ENCODE data around the gene LRTM2.

LRTM2 gene

GRCh38 chr12:1798641-1799020 lies 21.7 kb upstream of the LRTM2 start:
- DNase-seq, result no peak

GRCh38 chr12:1799051-1799881 lies 21.1 kb upstream of the LRTM2 start:
- no peak for DNase-seq

GRCh38 chr12:1799882-1800400 lies 20.4 kb upstream of the LRTM2 start:
- DNase-seq, result no peak

DNA sequence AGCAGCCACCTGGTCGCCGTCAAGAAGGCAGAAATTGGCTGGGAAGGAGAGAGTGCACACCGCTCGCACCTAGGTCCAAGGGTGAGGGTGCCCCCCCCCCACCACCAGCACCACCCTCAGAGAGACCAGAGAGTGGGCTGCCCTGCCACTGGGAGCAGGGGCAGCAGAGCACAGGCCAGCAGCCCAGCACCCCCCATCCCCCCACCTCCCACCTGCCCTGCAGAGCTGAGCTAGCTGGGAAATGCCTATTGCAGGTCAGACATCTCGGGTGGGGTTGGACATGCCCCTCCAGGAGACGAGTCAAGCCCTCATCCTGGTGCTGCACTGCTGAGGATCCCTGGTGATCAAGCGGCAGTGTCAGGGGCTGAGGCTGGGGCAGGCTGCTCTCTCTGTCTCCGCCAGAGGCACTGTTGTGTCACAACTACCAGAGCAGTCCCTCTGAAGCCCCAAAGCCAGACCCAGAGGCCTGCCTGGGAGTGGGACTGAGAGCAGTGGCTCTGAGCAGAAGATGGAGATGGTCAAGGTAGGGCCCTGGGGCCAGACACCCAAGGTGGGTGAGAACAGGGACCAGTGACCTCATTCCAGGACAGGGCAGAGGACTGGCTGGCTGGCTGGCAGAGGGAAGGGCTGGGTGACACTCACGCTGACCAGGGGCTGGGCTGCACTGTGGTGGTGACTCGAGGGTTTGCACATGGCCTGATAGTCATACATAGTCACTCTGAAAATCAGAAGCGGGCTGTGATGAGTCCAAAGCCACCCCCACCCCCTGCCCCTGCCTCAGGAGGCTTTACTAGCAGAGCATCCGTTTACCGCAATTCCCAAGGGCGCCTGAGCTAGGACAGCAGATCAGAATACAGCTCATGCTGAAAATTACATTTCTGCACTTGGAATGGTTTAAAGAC lies 19.7 kb upstream of the LRTM2 start:
- DNase-seq, result peak; percentile 42

DNA sequence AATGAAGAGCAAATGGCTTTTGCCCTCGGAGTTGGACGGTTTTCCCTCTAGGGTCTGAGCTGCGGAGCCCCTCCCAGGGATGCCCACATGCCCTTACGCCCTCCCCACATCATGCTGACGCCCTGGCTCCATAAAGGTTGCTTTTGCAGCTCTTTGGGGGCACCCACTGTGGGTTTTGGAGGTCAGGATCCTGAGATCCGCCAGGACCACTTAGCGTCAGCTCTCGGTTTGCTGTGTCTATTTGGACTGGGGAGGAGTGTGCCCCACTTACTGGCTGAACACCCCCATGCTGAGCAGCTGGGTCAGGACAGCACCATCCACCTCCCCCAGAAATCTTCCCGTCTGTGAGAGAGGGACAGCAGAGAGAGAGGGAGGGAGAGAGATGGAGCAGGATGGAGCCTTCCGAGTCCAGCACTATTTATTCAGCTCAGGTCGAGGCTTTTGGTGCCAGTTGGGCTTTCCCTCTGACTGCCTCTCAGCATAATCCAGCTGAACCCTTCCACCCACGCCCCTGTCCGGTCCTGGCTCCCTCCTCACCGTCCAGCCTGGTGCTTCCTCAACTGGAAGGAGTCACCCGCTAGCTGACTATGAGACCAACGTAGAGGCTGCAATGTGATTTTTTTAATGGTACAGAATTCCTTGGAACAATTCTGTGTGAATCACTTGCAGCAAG lies 18.9 kb upstream of the LRTM2 start:
- DNase-seq, result no peak

GRCh38 chr12:1803736-1804135 lies 16.6 kb upstream of the LRTM2 start:
- DNase-seq, result no peak

DNA sequence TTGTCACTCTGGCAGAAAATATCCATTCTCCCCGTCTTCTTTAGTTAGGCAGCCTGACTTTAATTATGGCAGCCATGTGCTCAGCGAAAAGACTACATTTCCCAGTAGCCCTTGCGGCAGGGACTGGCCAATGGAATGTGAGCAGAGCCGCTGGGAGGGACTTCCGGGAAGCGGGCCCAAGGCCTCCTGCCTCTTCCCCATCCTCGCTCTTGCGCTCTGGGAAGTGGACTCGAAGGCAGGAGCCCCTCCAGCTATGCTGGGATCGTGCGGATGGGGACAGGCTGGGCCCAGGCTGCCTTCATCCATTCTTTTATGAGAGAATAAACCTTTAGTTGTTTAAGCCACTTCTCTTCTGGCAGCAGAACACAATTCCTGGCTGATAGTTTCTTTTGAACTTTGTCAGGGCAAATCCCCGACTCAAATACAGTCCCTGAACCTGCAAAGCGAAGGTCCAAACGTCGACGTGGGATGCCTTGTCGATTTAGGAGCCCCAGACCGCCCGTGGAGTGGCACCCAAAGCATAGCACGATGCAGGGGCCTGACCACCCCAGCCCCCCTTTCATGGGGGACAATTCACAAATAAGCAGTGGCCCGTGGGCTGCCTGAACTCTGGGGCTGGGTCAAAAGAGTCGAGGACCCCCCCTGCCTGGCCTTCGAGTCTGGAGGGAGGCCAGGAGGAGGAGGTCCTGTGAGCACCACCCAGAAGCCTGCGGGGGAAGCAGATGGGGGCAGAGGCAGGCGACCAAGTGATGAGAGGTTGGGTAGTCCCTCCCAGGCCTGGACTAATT lies 15.6 kb upstream of the LRTM2 start:
- peak; percentile 76 for DNase-seq

- no peak for DNase-seq
These were observed 14.8 kb upstream of the LRTM2 start for GRCh38 chr12:1805441-1806081.

DNA sequence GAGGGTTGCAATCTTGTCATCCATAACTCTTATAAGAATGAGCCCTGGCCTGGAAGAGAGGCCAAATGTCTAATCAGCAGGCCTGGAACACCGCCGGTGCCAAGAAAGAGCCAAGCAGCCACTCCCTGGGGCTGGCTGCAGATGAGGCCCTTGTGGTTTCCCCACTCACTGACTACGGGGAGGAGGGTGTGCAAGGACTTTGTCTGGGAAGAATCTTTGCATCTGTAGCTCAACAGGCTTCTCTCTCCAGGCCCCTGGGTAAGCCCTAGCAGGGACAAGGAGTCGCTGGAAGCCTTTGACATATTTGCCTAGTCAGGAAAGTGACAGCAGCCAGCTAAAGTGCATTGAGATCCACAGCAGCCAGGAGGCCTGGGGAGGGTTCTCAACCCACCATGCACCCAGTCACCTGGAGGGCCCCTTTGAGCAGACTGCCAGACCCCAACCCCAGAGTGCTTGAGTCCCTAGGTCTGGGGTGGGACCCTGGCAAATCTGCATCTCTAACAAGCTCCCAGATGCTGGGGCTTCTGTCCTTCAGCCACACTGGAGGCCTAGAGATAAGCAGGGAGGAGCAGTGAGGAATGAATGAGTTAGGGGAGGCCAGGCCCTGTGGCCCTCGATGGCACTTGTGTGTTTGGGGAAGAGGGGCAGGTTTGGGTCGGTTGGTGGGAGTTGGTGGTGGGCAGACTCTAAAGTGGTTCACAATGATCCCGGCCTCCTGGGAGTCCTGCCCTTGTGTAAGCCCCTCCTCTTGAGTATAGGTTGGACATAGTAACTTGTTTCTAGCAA lies 13.9 kb upstream of the LRTM2 start:
- no peak for DNase-seq

GRCh38 chr12:1807087-1807860 lies 13.1 kb upstream of the LRTM2 start:
- no peak for DNase-seq

DNA sequence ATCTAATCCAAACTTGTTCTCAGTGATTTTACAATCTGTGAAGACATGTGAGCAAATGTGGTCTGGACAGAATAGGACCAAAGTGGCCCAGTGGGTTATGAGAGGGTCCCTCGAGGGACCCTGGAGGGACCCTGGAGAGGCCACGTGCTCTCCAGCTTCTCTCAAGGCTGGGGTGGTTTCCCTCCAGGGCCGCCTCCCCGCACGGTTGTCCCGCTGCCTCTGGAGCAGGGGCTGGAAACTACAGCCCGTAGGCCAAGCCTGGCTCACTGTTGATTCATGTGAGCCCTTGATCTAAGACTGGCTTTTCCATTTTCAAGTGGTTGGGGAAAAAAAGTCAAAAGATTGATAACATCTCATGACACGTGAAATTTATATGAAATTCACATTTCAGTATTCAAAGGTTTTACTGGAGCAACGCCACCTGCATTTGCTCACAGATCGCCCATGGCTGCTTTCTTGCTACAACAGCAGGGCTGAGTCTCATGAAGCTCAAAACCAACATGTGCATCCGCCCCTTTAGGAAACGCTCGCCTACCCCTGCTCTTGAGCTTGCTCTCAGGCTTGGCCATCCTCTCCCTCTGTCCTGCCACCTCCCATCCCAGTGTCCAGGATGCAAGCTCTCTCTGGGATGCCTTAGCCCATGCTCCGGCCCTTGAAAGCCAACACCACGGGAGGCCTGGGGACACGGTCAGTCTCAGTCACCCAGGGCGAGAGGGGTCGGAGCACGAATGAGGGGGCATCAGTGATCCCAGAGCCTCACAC lies 12.1 kb upstream of the LRTM2 start:
- DNase-seq, result no peak

GRCh38 chr12:1808798-1809480 lies 11.4 kb upstream of the LRTM2 start:
- no peak for DNase-seq

- DNase-seq, result no peak
These were observed 10.7 kb upstream of the LRTM2 start for GRCh38 chr12:1809591-1810190.

- no peak for DNase-seq
These were observed 10.0 kb upstream of the LRTM2 start for GRCh38 chr12:1810201-1810930.

GRCh38 chr12:1810931-1811280 lies 9.5 kb upstream of the LRTM2 start:
- no peak for DNase-seq

GRCh38 chr12:1811281-1811947 lies 9.0 kb upstream of the LRTM2 start:
- no peak for DNase-seq

GRCh38 chr12:1811948-1812291 lies 8.4 kb upstream of the LRTM2 start:
- no peak for DNase-seq

Measured in NCI-H146 (cell line).